ENCODE data around the gene DMP1.

DMP1 gene

GRCh38 chr4:87620491-87620890, 29.6 kb upstream of the DMP1 start:
- no peak overlapping the region for H3K4me3 ChIP-seq (replicated peaks in 1 of 2; ENCODE audit: low read depth in 2 of 2, low read length in 2 of 2)
- no peak for DNase-seq (ENCODE audit: low read depth in 2 of 2)
- TF ChIP-seq, protein P1, sequence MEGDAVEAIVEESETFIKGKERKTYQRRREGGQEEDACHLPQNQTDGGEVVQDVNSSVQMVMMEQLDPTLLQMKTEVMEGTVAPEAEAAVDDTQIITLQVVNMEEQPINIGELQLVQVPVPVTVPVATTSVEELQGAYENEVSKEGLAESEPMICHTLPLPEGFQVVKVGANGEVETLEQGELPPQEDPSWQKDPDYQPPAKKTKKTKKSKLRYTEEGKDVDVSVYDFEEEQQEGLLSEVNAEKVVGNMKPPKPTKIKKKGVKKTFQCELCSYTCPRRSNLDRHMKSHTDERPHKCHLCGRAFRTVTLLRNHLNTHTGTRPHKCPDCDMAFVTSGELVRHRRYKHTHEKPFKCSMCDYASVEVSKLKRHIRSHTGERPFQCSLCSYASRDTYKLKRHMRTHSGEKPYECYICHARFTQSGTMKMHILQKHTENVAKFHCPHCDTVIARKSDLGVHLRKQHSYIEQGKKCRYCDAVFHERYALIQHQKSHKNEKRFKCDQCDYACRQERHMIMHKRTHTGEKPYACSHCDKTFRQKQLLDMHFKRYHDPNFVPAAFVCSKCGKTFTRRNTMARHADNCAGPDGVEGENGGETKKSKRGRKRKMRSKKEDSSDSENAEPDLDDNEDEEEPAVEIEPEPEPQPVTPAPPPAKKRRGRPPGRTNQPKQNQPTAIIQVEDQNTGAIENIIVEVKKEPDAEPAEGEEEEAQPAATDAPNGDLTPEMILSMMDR (IDR thresholded peaks at IDR 0.05; ENCODE audit: low read depth, low read length): no peak

GRCh38 chr4:87622303-87622702, 27.8 kb upstream of the DMP1 start:
- DNase-seq (ENCODE audit: low read depth in 2 of 2): no peak
- TF ChIP-seq, protein P1 (IDR thresholded peaks at IDR 0.05; ENCODE audit: low read depth, low read length): no peak
- no peak overlapping the region for H3K4me3 ChIP-seq (replicated peaks in 1 of 2; ENCODE audit: low read depth in 2 of 2, low read length in 2 of 2)

GRCh38 chr4:87624698-87625097, 25.4 kb upstream of the DMP1 start:
- no peak for DNase-seq (ENCODE audit: low read depth in 2 of 2)
- TF ChIP-seq, protein P1 (IDR thresholded peaks at IDR 0.05; ENCODE audit: low read depth, low read length): no peak
- H3K4me3 ChIP-seq (replicated peaks in 1 of 2; ENCODE audit: low read depth in 2 of 2, low read length in 2 of 2): no peak overlapping the region

DNA sequence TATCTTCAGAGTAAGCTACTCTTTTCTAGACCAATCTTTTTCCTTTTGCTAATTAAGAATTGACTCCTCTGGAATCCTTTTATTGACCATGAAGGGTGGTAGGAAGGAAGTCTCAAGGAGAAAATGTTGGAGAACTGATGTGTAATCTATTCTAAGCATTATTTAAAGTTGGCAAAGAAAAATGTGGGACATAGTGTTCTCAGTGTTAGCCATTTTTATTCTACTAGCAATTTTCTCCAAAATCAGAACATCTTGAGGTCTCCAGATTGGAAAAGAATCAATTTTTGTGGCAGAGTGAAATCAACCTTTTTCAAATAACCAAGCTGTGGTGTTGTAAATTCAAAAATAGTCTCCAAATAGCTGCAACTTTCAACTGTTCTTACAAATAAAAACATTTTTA, 18.4 kb upstream of the DMP1 start:
- no peak for DNase-seq (ENCODE audit: low read depth in 2 of 2)
- TF ChIP-seq, protein P1 (IDR thresholded peaks at IDR 0.05; ENCODE audit: low read depth, low read length): no peak

GRCh38 chr4:87632469-87632868, 17.6 kb upstream of the DMP1 start:
- peak; percentile 5 to 12 for DNase-seq (ENCODE audit: low read depth in 2 of 2)
- no peak overlapping the region for H3K4me3 ChIP-seq (replicated peaks in 1 of 2; ENCODE audit: low read depth in 2 of 2, low read length in 2 of 2)
- TF ChIP-seq, protein P1 (IDR thresholded peaks at IDR 0.05; ENCODE audit: low read depth, low read length): no peak

More for the DNA sequence above, 18.4 kb upstream of the DMP1 start:
- no peak overlapping the region for H3K4me3 ChIP-seq (replicated peaks in 1 of 2; ENCODE audit: low read depth in 2 of 2, low read length in 2 of 2)

DNA sequence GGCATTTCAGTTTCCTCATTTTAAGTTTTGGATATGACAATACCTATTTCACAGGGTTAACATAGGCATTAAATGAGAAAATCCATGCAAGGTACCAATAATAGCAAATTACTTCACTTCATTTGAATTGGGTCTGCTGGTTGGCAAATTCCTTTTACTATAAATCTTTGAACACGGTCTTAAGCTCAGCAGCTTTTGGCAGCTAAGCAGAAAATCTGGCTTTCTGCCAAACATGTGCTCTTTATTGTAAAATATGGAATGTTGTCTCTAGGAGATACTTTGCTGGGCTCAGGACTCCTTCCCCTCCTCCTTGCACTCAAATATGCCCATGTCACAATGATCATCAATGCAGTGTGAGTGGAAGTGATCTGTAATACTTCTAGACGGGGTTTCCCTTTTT, 16.8 kb upstream of the DMP1 start:
- DNase-seq (ENCODE audit: low read depth in 2 of 2): peak; percentile 47 to 73
- no peak overlapping the region for H3K4me3 ChIP-seq (replicated peaks in 1 of 2; ENCODE audit: low read depth in 2 of 2, low read length in 2 of 2)
- TF ChIP-seq, protein P1 (IDR thresholded peaks at IDR 0.05; ENCODE audit: low read depth, low read length): no peak

DNA sequence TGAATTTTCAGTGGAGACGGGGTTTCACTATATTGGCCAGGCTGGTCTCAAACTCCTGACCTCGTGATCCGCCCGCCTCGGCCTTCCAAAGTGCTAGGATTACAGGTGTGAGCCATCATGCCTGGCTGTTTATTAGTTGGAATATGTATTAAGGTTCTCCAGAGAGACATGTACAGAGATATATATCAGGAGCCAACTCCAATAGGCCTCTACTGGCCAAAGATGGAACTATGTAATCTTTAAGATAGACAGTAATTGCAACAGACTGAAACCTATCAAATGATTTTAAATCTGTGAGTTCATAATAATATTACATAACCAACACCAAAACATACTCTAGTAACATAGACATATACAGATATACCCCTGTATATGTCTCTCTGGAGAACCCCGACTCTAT, 5.8 kb upstream of the DMP1 start:
- DNase-seq (ENCODE audit: low read depth in 2 of 2): no peak
- TF ChIP-seq, protein P1 (IDR thresholded peaks at IDR 0.05; ENCODE audit: low read depth, low read length): no peak

More for the DNA sequence above, 5.8 kb upstream of the DMP1 start:
- no peak overlapping the region for H3K4me3 ChIP-seq (replicated peaks in 1 of 2; ENCODE audit: low read depth in 2 of 2, low read length in 2 of 2)

Data from cardiac fibroblast (primary cell).